Erythroblast (primary cell): ENCODE data around the gene ZNF230.

Experiments
- GATA1 ChIP-seq: IDR thresholded peaks from 2 replicates; pipeline ENCODE4 v1.6.1; 2011; ENCODE audit warnings: low read depth, mild to moderate bottlenecking, control low read depth, low read length, moderate library complexity
- POLR2A ChIP-seq: IDR thresholded peaks from 2 replicates; pipeline ENCODE4 v1.6.1; 2011; ENCODE audit warnings: mild to moderate bottlenecking, low read length

- TF ChIP-seq POLR2A (no peak), GATA1 (no peak)
These were observed 45.9 kb upstream of the ZNF230 start for GRCh38 chr19:43956827-43957226.
